ENCODE measurements around the gene BCAR1.
"Not testable (repeated sequence)": the region's sequence is repeated elsewhere in the genome, so short reads cannot be mapped to it uniquely, and the experiment has no call there.

Gene BCAR1

GRCh38 chr16:75282466-75283281 lies 31.2 kb upstream of the BCAR1 start:
- in situ Hi-C loops (cut with MboI; ENCODE audit: low sequenced_read_pairs, unreplicated experiment), result no loop called here
- no peak for DNase-seq (ENCODE audit: low spot score)
- TF ChIP-seq, protein P1, sequence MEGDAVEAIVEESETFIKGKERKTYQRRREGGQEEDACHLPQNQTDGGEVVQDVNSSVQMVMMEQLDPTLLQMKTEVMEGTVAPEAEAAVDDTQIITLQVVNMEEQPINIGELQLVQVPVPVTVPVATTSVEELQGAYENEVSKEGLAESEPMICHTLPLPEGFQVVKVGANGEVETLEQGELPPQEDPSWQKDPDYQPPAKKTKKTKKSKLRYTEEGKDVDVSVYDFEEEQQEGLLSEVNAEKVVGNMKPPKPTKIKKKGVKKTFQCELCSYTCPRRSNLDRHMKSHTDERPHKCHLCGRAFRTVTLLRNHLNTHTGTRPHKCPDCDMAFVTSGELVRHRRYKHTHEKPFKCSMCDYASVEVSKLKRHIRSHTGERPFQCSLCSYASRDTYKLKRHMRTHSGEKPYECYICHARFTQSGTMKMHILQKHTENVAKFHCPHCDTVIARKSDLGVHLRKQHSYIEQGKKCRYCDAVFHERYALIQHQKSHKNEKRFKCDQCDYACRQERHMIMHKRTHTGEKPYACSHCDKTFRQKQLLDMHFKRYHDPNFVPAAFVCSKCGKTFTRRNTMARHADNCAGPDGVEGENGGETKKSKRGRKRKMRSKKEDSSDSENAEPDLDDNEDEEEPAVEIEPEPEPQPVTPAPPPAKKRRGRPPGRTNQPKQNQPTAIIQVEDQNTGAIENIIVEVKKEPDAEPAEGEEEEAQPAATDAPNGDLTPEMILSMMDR (IDR thresholded peaks at IDR 0.05; ENCODE audit: borderline replicate concordance, control extremely low read depth, extremely low read depth, insufficient read depth, missing control alignments), result no peak

DNA sequence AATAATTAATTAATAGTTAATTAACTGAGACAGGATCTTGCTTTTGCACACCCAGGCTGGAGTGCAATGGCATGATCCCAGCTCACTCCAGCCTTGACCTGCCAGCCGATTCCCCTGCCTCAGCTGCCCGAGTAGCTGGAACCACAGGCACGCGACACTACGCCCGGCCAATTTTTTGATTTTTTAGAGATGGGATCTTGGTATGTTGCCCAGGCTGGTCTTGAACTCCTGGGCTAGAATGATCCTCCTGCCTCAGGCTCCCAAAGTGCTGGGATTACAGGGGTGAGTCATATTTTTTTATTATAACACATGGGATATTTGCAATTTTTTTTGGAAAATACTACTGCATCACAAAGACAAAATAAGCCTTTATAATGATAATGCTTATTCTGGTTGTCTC lies 30.4 kb upstream of the BCAR1 start:
- in situ Hi-C loops (cut with MboI; ENCODE audit: low sequenced_read_pairs, unreplicated experiment), result no loop called here

DNA sequence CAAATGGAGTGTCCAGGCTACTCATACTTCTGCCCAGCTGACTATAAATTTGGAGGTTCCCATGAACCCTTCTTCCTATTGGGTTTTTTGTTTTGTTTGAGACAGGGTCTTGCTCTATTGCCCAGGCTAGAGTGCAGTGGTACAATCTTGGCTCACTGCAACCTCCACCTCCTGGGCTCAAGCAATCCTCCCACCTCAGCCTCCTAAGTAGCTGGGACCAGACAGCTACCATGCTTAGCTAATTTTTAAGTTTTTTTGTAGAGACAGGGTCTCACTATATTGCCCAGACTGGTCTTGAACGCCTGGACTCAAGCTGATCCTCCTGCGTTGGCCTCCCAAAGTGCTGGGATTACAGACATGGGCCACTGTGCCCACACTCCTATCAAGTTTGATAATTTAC lies 29.6 kb upstream of the BCAR1 start:
- DNase-seq (ENCODE audit: low spot score); in situ Hi-C loops (cut with MboI; ENCODE audit: low sequenced_read_pairs, unreplicated experiment): not testable (repeated sequence)

More for the DNA sequence above, 30.4 kb upstream of the BCAR1 start:
- TF ChIP-seq, protein P1 (IDR thresholded peaks at IDR 0.05; ENCODE audit: borderline replicate concordance, control extremely low read depth, extremely low read depth, insufficient read depth, missing control alignments), result no peak
- DNase-seq (ENCODE audit: low spot score), result no peak

- TF ChIP-seq, protein P1 (IDR thresholded peaks at IDR 0.05; ENCODE audit: borderline replicate concordance, control extremely low read depth, extremely low read depth, insufficient read depth, missing control alignments), result no peak
- no peak for DNase-seq (ENCODE audit: low spot score)
- in situ Hi-C loops (cut with MboI; ENCODE audit: low sequenced_read_pairs, unreplicated experiment), result no loop called here
Observed at GRCh38 chr16:75280331-75280804, 28.9 kb upstream of the BCAR1 start.

DNA sequence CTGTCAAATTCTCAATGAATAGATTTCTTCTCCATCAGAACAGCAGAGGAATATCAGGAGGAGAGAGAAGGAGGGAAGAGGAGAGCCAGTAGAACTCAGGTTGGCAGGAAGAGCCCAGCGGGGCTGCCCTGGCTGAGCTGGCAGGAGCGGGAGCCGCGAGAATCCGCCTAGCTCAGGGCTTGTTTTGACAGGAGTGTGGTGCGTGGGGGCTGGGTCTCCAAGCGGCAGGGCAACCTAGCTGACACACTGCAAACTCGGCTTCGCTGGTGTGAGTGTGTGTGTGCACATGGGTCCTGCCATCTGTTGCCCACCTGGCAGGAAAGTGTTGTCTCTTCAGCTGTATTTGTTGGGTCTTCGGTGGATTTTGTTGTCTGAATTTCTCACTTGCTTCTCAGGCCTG lies 27.9 kb upstream of the BCAR1 start:
- no peak for DNase-seq (ENCODE audit: low spot score)
- TF ChIP-seq, protein P1 (IDR thresholded peaks at IDR 0.05; ENCODE audit: borderline replicate concordance, control extremely low read depth, extremely low read depth, insufficient read depth, missing control alignments), result no peak
- in situ Hi-C loops (cut with MboI; ENCODE audit: low sequenced_read_pairs, unreplicated experiment), result no loop called here

GRCh38 chr16:75273054-75273925 lies 21.9 kb upstream of the BCAR1 start:
- DNase-seq (ENCODE audit: low spot score), result no peak
- in situ Hi-C loops (cut with MboI; ENCODE audit: low sequenced_read_pairs, unreplicated experiment), result no loop called here
- TF ChIP-seq, protein P1 (IDR thresholded peaks at IDR 0.05; ENCODE audit: borderline replicate concordance, control extremely low read depth, extremely low read depth, insufficient read depth, missing control alignments), result no peak

- DNase-seq (ENCODE audit: low spot score); in situ Hi-C loops (cut with MboI; ENCODE audit: low sequenced_read_pairs, unreplicated experiment): not testable (repeated sequence)
Observed at GRCh38 chr16:75272629-75273028, 21.2 kb upstream of the BCAR1 start.
